Adipocyte (in vitro differentiated cells): ENCODE data around the gene TSC2.

ENCODE experiments used
- DNase-seq: peaks from one replicate; pipeline ENCODE4 v3.0.0-alpha.2; 2015; ENCODE audit warnings: low read depth
- H3K27me3 ChIP-seq: replicated peaks from 2 replicates; pipeline ENCODE4 v1.7.0; 2013; ENCODE audit warnings: mild to moderate bottlenecking, low read length, moderate library complexity; ENCODE audit not compliant: control insufficient read depth, insufficient read depth
- H3K36me3 ChIP-seq: 2 replicates; pipeline ENCODE4 v1.7.0; 2013; ENCODE audit warnings: low read length, mild to moderate bottlenecking, moderate library complexity; ENCODE audit not compliant: control insufficient read depth, insufficient read depth, severe bottlenecking
- H3K4me1 ChIP-seq: 2 replicates; pipeline ENCODE4 v1.7.0; 2013; ENCODE audit warnings: mild to moderate bottlenecking, low read length, moderate library complexity; ENCODE audit not compliant: control insufficient read depth, insufficient read depth
- H3K4me3 ChIP-seq: 2 replicates; pipeline ENCODE4 v1.7.0; 2013; ENCODE audit warnings: mild to moderate bottlenecking, low read length, moderate library complexity
- H3K9ac ChIP-seq: 2 replicates; pipeline ENCODE4 v1.7.0; 2013; ENCODE audit warnings: mild to moderate bottlenecking, low read length, moderate library complexity
- H3K9me3 ChIP-seq: 2 replicates; pipeline ENCODE4 v1.7.0; 2013; ENCODE audit warnings: mild to moderate bottlenecking, low read length, moderate library complexity; ENCODE audit not compliant: control insufficient read depth

The TSC2 gene

DNA sequence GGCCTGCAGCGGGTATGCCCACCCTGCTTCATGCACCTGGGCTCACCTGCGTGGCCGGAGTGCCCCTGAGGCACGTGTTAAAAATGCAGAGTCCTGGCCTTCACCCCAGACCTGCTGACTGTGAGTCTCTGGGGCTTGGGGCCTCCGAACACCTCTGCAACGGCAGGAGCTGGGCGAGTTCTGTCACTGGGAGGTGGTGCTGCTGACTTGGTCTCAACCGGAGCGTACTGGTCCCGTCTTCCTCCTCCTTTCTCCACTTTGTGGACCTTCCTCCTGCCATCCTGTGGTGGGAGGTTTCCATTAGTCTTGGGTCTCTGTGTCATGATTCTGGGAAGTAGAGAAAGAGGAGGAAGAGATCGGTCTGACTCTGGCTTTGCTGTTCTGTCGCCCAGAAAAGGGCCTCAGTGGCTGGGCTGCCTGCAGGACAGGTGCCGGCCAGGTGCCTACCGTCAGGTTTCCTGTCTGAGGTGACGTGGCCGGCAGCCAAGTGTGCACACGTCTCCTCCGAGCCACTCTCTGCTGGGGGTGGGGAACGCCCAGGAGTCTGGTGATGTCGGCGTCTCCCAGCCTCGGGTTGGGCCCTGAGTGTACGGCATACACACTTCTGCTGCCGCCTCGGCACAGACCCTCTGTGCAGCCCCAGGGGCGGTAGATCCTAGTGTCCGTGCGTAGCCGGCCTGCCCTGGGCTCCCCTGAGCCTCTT is 6.9 kb downstream of the TSC2 start:
- no peaks in the 10 kb centered on the region for H3K9me3 ChIP-seq
- H3K27me3 ChIP-seq, result no peaks in the 10 kb centered on the region
- H3K4me1 ChIP-seq, result no peaks in the 10 kb centered on the region
- no peak overlapping the region for H3K4me3 ChIP-seq
- H3K9ac ChIP-seq, result no peak overlapping the region
- H3K36me3 ChIP-seq, result peaks cover 55% of the 10 kb centered on the region
- no peak for DNase-seq

DNA sequence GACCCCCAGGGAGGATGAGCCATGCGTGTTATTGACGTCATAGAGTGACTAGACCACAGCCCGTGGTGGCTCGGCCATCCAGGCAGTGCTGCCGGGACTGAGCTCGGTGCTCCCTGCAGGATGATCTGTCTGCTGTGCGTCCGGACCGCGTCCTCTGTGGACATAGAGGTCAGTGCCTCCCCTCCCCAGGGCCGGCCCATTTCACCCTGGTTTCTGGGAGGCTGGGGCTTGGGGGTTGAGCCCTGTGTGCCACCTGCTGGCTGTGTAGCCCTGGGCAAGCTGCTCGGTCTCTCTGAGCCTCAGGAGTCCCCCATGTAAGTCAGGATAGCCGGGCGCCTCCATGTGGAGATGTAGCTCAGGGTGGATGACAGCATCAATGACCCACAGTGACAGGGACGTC is 8.3 kb downstream of the TSC2 start:
- DNase-seq, result no peak
- H3K4me1 ChIP-seq, result no peaks in the 10 kb centered on the region
- no peak overlapping the region for H3K9ac ChIP-seq
- no peaks in the 10 kb centered on the region for H3K27me3 ChIP-seq
- no peak overlapping the region for H3K4me3 ChIP-seq
- H3K36me3 ChIP-seq, result peaks cover 62% of the 10 kb centered on the region
- H3K9me3 ChIP-seq, result no peaks in the 10 kb centered on the region

DNA sequence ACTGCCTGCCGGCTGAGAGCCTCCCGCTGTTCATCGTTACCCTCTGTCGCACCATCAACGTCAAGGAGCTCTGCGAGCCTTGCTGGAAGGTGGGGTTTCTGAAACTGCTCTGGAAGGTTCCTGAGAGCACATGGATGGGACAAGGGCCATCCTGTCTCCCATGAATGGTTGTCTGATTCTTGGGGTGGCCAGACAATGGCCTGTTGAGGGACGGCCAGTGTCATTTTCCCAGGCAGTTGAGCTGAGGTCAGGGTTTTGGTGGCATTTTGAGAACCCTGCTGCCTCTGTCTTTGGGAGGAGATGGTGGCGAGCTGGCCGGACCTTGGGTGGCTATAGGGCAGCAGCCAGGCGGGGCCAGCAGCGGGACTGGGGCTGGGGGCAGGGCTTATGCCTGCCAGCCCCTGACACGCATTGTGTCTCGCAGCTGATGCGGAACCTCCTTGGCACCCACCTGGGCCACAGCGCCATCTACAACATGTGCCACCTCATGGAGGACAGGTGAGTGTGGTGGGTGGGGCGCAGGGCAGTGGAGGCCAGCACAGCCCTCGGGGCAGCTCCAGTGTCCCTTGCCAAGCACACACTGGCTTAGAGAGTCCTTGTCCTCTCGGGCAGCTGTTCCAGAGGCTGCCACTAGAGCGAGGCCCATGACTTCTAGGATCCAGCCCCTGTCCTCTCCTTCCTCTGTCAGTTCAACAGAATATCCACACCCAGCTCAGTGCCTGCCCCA is 9.1 kb downstream of the TSC2 start:
- Histone ChIP-seq H3K9me3 (no peaks in the 10 kb centered on the region), H3K4me3 (no peak overlapping the region), H3K9ac (no peak overlapping the region), H3K36me3 (peaks cover 61% of the 10 kb centered on the region), H3K4me1 (no peaks in the 10 kb centered on the region), H3K27me3 (no peaks in the 10 kb centered on the region)
- no peak for DNase-seq

DNA sequence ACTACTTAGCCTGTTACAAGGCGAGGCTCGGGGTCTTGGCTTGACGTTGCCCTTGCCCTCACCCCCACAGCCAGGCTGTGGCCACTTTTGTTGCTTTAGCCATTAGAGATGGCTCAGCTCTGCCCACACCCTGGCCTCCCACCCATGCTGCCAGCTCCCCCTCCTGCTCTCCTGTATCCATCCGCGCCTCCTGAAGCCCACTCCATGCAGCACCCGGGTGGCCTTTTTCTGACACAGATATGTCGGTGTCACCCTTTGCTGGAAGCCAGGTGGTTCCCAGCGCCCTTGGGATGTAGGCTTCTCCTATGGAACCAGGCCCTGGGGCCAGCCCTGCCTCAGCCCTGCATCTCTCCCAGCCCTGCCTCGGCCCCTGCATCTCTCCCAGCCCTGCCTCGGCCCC is 9.7 kb downstream of the TSC2 start:
- DNase-seq, result no peak
- H3K9ac ChIP-seq, result no peak overlapping the region
- no peak overlapping the region for H3K4me3 ChIP-seq
- peaks cover 61% of the 10 kb centered on the region for H3K36me3 ChIP-seq
- H3K4me1 ChIP-seq, result no peaks in the 10 kb centered on the region
- no peaks in the 10 kb centered on the region for H3K9me3 ChIP-seq
- H3K27me3 ChIP-seq, result no peaks in the 10 kb centered on the region

DNA sequence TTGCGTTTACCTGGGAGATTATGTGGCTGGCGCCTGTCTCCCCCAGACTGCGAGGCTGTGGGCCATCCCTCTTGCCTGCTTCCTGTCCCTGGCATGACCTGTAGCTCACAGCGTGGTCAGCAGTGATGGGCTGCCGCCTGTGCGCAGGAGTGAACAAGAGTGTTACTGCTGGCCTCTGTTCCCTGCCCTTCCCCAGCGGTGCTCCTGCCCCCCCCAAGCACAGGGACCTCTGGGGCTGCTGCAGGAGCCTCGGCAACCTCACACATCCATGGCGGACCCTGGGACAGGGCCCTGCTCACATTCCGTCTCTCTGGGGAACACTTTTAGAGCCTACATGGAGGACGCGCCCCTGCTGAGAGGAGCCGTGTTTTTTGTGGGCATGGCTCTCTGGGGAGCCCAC is 10.6 kb downstream of the TSC2 start:
- DNase-seq, result no peak
- peaks cover 64% of the 10 kb centered on the region for H3K36me3 ChIP-seq
- H3K9ac ChIP-seq, result no peak overlapping the region
- H3K4me1 ChIP-seq, result no peaks in the 10 kb centered on the region
- no peaks in the 10 kb centered on the region for H3K9me3 ChIP-seq
- no peaks in the 10 kb centered on the region for H3K27me3 ChIP-seq
- H3K4me3 ChIP-seq, result no peak overlapping the region

DNA sequence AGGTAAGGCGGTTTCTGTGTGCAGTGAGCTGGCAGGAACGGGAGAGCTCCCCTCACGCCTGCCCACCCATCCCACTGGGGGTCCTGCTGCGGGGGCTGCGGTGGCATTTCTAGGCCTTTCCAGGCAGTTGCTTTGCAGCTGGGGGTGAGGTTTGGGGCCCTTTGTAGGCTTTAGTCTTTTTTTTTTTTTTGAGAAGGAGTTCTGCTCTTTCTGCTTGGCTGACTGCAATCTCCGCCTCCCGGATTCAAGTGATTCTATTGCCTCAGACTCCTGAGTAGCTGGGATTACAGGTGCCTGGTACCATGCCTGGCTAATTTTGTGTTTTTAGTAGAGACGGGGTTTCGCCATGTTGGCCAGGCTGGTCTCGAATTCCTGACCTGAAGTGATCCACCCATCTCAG is 11.1 kb downstream of the TSC2 start:
- Histone ChIP-seq H3K4me1 (no peaks in the 10 kb centered on the region), H3K27me3 (no peaks in the 10 kb centered on the region), H3K9me3 (no peaks in the 10 kb centered on the region), H3K36me3 (peaks cover 64% of the 10 kb centered on the region), H3K4me3 (no peak overlapping the region), H3K9ac (no peak overlapping the region)
- no peak for DNase-seq

DNA sequence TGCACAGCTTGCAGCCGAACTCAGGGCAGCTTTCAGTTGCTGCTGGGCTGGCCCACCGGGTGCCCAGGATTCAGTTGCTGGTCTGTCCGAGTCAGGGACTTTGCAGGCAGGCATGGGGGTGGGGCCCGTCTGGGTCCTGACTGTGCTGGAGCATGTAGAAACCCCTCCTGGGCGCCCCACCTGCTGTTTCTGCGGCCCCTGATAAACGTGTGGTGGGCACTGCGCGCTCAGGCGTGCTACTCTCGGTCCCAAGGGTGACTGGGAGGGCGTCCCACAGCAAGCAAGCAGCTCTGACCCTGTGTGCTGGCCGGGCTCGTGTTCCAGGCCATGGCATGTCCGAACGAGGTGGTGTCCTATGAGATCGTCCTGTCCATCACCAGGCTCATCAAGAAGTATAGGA is 12.6 kb downstream of the TSC2 start:
- no peak for DNase-seq
- no peak overlapping the region for H3K9ac ChIP-seq
- no peak overlapping the region for H3K4me3 ChIP-seq
- H3K27me3 ChIP-seq, result no peaks in the 10 kb centered on the region
- peaks cover 66% of the 10 kb centered on the region for H3K36me3 ChIP-seq
- no peaks in the 10 kb centered on the region for H3K4me1 ChIP-seq
- no peaks in the 10 kb centered on the region for H3K9me3 ChIP-seq

DNA sequence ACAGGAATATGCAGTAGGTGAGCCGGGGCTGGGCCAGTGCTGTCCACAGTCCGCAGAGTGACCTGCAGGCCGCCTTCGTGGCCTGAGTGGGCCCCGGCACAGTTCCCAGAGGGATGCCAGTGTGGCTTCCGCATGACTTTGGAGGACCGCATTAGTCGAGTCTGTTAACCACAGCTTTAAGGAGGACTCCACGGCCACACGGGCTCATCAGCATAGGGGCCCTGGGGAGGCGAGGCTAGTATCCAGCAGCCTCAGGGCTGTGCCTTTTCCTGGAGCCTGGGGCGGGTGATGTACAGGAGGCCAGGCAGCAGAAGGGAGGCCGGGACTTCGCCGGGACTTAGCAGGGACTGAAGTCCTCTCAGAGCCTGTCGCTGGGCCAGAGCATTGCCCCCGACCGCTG is 13.2 kb downstream of the TSC2 start:
- no peaks in the 10 kb centered on the region for H3K4me1 ChIP-seq
- no peak for DNase-seq
- H3K9ac ChIP-seq, result no peak overlapping the region
- no peak overlapping the region for H3K4me3 ChIP-seq
- H3K9me3 ChIP-seq, result no peaks in the 10 kb centered on the region
- peaks cover 73% of the 10 kb centered on the region for H3K36me3 ChIP-seq
- H3K27me3 ChIP-seq, result no peaks in the 10 kb centered on the region

DNA sequence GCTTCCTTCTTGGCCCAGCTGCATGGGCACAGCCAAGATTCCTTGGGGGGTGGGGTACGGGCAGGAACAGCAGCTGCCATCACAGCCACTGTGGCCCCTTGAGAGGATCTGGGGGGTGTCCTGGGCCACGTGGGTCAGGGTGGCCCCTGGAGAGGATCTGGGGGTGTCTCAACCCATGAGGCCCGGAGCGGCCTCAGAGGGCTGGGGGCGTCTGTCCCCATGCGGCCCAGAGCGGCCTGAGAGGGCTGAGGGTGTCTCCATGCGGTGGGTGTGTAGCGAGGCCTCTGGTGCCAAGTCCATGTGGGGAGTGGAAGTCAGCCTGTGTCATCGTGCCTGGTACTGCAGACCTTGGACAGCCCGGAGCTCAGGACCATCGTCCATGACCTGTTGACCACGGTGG is 13.7 kb downstream of the TSC2 start:
- Histone ChIP-seq H3K4me1 (no peaks in the 10 kb centered on the region), H3K9me3 (no peaks in the 10 kb centered on the region), H3K27me3 (no peaks in the 10 kb centered on the region), H3K36me3 (peaks cover 75% of the 10 kb centered on the region), H3K4me3 (no peak overlapping the region), H3K9ac (no peak overlapping the region)
- no peak for DNase-seq

DNA sequence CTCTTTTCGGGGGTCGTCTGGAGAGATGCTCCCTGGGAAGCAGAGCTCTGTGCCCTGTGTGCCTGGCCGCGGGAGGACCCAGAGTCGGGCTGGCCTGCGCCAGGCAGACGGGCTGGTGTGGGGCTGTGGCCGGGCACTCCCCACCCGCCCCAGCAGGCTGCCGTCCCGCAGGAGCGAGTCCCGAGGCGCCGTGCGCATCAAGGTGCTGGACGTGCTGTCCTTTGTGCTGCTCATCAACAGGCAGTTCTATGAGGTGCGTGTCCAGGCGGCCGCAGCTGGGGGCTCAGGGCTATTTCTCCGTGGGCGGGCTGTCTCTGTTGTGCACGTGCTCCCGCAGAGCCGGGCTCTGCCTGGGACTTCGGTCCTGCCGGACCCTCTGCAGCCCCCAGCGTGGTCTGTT is 15.0 kb downstream of the TSC2 start:
- Histone ChIP-seq H3K9ac (no peak overlapping the region), H3K27me3 (no peaks in the 10 kb centered on the region), H3K4me1 (no peaks in the 10 kb centered on the region), H3K36me3 (peaks cover 71% of the 10 kb centered on the region), H3K4me3 (no peak overlapping the region), H3K9me3 (no peaks in the 10 kb centered on the region)
- DNase-seq, result no peak

DNA sequence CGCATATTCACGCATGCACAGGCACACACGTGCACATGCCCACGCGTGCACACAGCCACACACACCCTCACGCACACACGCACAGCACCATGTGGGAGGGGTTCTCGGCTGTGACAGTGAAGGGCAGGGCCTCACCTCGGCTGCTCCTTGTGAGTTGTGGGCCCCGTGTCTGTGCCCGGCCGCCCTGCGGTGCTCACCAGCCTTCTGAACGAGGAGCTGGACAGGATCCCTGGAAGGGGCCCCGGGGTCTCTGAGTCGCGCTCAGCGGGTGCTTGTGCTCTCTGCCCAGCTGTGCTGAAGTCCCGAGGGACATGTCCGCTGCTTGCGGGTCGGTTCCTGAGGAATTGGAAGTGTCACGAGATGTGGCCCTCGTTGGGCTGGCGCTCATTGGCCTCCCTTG is 16.1 kb downstream of the TSC2 start:
- no peaks in the 10 kb centered on the region for H3K9me3 ChIP-seq
- H3K27me3 ChIP-seq, result no peaks in the 10 kb centered on the region
- no peak overlapping the region for H3K4me3 ChIP-seq
- no peak overlapping the region for H3K9ac ChIP-seq
- no peak for DNase-seq
- peaks cover 70% of the 10 kb centered on the region for H3K36me3 ChIP-seq
- no peaks in the 10 kb centered on the region for H3K4me1 ChIP-seq
